Left forelimb (tissue), 1 donor: ENCODE data around the gene KLHL13.
A peak's percentile ranks its signal among the peaks of the same experiment; 100 is the strongest.
"Not testable (repeated sequence)": the region's sequence is repeated elsewhere in the genome, so short reads cannot be mapped to it uniquely, and the experiment has no call there.

ENCODE experiments used
- DNase-seq: peaks from one replicate; pipeline ENCODE4 v3.0.0-alpha.2; 2018; ENCODE audit warnings: low spot score

The KLHL13 gene, protein sequence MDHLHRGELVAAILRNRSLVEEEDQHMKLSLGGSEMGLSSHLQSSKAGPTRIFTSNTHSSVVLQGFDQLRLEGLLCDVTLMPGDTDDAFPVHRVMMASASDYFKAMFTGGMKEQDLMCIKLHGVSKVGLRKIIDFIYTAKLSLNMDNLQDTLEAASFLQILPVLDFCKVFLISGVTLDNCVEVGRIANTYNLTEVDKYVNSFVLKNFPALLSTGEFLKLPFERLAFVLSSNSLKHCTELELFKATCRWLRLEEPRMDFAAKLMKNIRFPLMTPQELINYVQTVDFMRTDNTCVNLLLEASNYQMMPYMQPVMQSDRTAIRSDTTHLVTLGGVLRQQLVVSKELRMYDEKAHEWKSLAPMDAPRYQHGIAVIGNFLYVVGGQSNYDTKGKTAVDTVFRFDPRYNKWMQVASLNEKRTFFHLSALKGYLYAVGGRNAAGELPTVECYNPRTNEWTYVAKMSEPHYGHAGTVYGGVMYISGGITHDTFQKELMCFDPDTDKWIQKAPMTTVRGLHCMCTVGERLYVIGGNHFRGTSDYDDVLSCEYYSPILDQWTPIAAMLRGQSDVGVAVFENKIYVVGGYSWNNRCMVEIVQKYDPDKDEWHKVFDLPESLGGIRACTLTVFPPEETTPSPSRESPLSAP

DNA sequence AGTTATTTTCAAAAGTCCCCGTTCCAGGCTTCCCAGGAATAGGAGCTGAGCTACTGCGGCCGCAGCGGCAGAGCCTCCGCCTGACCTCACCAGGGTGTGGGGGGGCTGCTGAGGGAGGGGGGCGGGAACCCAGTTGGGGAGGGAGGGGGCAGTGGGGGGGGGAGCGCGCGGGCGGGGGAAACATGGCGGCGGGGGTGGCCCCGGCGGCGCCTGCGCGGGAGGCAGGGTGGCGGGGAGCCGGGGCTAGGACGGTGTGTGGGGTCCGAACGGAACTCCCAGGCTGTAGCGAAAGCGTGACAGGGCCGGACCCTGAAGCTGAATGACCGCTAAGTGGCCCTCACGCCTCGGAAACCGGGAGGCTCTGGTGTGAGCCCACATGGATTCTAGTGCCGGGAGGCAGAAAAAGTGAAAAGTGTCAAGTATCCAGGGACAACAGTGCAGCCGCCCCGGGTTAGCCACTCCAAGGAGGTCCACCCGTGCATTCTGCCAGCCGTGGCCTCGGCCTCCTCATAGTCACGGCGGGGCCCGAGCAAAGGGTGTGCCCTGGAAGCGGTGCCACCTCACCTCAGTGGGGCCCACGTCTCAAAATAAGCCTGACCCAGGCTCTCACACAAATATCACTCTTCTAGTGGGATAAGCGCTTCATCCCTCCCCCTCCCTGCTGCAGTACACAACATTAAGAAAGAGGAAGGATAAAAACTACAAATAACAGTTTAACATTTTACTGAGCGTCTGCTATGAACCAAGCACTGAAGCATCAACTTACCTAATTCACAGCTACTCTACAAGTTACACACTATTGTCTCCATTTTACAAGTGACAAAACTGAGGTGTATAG is at the start of gene KLHL13:
Gene KLHL13, minus strand, starts transcription at position 98 of the 838 bp plus-strand sequence. CDS start 88,337 bp downstream, outside the sequence.
- peak; percentile 75 for DNase-seq

DNA sequence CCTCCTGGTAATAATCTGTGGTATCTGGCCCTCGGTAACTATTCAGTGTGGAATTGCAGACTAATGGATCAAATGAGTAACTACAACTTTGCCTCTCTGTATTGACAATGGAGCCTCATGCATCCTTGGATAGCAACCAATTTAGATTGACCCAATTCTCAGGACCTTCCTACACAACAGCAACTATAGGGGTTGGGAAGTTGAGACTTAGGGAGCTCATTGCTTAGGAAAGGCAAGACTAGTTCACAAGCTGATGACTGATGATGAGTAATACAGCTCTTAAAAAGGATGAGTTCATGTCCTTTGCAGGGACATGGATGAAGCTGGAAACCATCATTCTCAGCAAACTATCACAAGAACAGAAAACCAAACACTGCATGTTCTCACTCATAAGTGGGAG is 47.5 kb upstream of the KLHL13 start:
- no peak for DNase-seq

DNA sequence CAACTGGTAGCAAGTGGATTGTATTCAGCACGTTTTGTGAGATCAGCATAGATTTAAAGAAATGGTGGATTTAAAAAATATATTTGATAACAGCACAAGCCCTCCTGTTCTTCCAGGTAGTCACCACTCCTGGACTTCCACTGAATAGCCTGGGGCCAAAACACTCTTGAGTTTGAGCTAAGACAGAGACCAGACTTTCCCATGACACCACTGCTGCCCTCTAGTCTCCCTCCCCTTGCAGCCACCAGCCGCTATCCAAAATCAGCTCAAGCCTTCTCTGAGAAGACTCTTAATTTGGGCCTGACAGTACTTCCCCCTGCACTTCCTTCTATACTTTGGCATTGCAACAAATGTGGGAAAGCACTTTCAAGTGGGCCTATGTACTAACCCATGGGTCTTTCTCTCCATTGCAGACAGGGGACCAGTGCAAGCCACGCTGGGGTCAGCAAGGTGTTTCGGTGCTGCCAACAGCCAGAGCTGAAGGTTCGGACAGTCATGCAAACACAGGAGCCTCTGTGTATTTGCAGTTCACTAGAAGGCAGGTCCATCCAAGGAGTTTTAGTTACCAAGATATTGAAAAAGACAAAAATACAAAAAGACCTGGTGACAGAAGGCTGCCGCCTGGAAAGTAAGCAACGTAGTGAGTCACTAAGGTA is 40.5 kb upstream of the KLHL13 start:
- no peak for DNase-seq

DNA sequence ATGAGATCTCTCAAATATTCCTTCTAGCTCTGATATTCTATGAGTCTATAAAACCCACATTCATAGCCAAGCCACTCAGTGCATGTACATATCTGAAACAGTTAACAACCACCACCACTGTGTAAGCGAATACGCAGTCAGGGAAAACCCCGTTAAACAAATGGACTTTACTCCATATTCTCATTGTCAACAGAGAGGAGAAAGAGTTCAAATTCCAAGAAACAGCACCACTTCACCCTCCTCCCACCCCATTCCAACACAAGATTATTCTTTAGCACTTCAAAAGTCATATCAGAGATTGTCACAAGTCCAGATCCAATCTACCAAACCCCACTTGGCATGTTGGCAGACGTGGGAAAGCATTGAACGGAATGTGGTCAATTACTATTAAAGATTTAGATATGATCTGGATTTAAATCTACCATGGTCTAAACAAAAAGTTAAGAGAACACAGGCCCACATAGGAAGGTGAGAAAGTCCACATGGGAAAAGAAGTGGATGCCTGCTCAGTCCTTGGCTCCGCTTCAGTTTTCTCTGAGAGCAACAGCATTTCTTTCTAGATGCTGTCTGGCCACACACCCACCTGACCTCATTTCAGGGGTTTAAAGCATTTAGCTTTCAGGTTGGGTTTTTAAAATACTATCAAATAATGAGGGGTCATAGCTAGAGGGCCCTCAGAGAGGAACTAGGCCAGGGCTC is 39.8 kb upstream of the KLHL13 start:
- DNase-seq = no peak

DNA sequence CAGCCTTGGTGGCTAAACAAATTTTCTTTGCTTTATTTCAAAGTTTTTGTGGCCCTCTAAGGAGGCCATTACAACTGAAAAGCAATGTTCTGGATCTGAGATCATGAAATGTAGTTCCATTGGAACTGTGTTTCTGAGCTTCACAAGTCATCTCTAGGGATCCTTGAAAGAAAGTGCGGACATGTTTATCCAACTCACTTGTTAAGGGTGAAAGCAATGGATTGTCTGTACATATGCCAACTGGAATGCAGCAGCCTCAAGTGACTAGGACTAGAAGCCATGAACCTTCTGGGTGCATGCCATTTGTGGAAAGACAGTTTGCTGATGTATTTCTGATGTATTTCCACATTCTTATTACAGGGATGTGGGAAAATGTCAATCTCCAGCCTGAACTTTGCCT is 36.7 kb upstream of the KLHL13 start:
- DNase-seq = no peak

DNA sequence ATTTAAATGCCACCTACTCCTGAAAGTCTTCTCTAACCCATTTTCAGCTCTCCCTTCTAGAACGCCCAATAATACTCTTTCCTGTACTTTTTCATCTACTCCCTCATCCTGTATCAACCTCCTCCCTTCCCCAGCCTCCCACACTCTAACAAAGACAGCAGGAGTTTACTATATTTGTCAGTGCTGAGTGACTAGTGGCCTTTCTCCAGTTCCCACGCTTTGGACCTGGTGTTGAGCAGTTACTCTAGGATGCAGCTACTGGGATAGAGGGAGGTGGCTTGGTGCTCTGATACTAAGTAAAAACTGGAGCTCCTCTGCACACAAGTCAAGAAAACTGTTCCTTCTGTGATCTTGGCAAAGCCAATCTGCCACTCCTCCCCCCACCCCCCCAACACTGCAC is 36.1 kb upstream of the KLHL13 start:
- no peak for DNase-seq

DNA sequence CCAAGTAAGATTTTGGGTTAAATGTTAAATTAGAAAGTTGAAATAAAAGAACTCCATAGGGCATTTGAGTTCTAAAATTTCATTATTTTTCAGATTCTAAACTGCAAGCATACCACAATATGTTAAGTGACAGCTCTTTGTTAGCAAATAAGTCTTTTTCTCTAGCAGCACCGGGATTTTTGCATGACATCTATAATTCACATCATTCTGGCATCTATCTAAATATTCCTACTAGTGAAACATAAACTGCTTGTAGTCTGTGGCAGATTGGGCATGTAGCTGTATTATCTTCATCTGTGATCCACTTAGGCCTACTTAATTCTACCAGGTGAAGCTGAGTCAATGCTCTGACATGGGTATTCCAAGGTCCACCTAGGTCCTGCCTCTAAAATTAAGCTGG is 32.1 kb upstream of the KLHL13 start:
- DNase-seq = no peak

DNA sequence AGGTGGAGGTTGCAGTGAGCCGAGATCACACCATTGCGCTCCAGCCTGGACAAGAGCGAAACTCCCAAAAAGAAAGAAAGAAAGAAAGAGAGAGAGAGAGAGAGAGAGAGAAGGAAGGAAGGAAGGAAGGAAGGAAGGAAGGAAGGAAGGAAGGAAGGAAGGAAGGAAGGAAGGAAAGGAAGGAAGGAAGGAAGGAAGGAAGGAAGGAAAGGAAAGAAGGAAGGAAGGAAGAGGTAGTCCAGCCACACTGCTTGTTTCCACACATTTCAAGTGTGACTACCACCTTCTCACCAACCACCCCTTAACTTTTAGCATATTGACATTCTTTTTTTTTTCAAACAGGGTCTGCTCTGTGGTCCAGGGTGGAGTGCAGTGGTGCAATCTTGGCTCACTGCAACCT is 31.2 kb upstream of the KLHL13 start:
- DNase-seq = not testable (repeated sequence)

DNA sequence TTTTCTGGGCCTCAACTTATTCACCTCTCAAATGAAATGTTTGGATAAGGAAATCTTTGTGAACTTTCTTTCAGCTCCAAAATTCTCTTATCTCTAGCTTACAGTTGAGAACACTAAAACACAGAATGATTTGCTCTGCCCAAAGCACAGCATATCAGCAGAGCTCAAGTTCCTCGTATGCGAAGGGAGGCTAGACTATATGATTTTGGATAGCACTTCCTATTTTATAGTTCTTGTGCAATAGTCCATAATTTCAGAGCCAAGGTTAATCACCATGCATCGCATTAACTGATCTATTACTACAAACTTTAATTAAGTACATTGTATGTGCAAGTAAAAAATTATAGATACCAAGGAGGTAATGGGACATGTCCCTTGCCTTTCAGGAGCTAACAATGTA is 27.0 kb upstream of the KLHL13 start:
- no peak for DNase-seq

DNA sequence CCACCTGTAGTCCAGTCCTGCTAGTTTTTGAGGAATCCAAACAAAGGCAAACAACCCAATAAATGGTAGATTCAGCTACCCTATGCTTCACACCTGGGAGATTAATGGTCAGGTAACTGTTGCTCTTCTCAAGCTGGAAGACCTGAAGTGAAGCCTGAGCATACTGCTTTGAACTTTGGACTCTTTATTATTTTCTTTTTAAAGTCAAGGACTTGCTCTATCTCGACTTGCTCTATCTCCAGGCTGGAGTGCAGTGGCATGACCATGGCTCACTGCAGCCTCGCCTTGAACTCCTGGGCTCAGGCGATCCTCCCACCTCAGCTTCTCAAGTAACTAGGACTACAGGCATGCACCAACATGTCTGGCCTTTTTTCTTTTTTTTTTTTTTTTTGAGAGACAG is 14.7 kb upstream of the KLHL13 start:
- no peak for DNase-seq

DNA sequence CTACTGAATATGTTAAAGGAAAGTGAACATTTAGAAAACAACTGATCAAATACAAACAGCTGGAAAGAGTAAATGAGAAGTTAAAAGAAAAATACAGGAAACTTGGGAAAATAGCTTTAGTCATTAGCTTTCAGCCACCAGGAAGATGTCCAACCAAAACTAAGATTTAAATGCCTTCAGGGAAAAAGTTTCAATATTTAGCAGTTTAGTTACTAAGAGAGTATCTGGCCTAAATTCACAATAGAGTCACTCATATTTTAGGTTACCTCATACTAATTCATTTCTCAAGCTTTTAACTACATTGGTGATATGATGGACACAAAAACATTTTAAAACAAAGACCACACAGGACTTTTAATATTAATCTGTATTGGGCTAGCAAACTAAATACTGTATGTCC is 13.1 kb upstream of the KLHL13 start:
- DNase-seq = no peak

DNA sequence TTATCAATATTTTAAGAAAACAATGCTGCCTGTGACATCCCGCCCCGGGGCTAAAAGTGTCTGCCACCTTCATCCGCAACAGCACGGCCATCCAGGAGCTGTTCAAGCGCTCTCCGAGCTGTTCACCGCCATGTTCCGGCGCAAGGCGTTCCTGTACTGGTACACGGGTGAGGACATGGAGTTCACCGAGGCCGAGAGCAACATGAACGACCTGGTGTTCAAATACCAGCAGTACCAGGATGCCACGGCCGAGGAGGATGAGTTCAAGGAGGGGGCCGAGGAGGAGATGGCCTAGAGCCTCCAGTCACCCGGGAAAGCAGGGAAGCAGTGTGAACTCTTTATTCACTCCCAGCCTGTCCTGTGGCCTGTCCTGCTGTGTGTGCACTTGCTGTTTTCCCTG is 12.1 kb upstream of the KLHL13 start:
- DNase-seq = no peak

DNA sequence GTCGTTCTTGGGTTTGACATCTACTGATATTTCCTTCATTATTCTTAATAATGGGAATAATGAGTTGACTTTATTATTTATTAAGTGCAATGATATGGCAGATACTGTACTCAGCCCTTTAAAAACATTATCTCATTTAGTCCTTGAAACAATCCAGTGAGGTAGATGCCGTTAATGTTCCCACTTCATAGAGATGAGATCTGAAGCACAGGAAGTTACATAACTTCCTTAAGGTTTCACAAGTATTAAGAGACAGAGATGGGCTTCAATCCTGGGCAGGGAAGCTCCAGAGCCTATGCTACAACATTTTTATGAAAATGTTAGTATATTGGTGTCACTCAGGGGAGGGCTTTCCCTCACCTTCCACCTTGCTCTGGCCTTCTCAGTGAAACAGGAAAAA is 9.7 kb upstream of the KLHL13 start:
- DNase-seq = no peak

DNA sequence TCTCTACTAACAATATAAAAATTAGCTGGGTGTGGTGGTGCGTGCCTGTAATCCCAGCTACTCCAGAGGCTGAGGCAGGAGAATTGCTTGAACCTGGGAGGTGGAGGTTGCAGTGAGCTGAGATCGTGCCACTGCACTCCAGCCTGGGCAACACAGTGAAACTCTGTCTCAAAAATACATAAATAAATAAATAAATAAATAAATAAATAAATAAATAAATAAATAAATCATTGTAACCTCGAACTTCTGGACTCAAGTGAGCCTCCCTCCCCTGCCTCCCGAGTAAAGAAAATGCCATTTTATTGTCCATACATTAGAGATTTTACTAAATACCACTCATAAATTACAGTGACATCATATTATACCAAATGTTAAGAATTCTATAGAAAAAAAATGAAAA is 7.6 kb upstream of the KLHL13 start:
- not testable (repeated sequence) for DNase-seq

DNA sequence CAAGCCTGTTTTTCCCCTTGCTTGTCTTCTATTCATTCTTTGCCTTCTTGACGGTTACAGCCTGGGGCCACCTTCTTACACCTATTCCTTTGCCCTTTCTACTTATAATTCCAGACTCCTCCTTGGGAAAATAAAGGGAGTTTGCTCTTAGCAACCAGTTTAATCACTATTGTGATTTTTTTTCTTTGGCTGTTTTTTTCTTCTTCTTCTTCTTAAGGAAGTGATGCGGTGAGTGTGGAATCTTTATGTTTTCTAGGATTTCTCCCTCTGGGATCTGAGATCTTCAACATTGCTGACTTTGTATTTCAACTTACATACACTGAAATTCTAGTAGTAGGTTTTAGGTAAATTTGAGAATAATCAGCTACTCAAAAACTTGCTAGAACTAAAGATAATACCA is 1.1 kb upstream of the KLHL13 start:
- no peak for DNase-seq

DNA sequence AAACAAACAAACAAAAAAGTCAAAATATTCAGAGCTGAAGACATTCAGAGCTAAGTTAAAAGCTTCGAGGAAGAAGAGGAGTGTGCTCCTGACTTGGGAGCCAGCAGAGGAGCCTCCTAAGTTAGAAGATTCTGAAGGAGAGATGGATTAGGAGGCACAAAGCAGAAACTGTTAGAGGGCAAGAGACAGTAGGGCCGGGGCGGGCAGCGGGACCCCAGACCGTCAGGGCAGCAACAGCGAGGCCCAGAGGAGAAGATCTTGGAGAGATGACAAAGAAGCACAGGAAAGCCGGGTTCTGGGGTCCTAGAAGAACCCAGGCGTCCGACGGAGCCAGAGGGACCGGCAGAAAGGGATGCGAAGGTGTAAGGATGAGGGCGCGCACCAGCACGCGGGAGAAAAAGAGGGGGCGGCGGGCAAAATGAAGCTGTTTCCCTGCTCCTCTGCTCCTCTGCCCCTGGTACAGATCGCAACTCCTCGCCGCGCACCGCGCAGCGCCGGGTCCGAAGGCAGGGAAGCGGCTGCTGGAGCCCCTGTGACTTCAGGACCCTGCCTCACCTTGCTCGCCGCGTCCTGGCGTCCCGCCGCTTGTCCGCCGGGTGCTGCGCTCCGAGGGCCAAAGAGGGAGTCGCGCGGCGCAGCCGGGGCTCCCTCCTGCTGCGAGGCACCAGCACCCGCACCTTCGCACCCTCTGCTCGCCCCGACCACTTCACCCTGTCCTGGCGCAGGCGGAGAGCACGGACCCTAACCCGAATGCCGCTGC is 477 bp downstream of the KLHL13 start:
- peak; percentile 67 for DNase-seq

DNA sequence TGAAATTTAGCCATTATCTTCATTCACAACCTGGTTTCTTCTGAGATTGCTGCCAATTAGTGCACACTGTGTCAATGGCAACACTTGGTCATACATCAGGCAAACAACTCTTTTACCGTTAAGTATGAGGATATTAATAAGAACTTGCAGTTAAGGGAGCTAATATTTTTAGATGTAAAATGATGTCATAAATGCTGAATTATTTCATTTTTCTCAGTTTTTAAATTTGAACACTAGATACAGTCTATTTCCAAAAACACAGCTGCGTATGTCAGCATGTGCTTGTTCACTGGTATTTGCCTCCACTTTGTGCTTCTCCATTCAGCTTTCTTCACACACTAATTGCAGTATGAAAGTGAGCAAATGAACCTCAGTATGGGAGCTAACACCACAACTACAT is 1.6 kb downstream of the KLHL13 start:
- DNase-seq = no peak

DNA sequence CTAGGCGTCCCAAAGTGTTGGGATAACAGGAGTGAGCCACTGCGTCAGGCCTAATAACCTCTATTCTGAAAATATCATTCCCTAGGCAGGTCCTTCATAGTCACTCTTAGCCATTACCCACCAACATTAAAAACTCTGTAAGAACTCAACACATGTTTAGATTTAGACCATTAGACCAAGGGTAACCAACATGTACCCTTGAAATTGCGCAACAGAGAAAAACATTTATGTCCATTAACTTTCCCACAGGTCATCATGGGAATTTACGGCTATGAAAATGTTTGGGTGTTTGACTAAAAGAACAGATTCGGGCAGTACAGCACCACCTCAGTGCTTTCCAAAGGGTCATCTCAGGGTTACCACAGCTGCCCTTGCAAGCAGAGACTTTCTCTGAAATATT is 7.5 kb downstream of the KLHL13 start:
- DNase-seq = no peak

DNA sequence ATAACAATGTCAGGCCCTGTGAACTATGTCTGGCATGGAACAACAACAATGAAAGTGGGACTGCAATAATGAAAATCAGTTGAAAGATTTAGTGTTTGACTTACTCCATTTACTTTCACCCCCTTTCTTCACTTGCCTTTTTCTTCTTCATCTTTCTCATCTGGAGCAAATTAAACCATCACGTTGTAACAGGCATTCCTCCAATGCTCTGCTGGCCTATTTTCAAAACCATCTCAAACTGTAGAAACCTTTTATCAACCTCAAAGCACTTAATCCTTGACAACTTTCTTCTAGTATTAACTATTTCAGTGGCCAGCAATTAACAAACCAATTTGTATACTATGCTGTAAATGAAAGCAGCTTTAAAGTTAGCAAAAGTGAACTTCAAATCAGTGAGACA is 8.3 kb downstream of the KLHL13 start:
- no peak for DNase-seq

DNA sequence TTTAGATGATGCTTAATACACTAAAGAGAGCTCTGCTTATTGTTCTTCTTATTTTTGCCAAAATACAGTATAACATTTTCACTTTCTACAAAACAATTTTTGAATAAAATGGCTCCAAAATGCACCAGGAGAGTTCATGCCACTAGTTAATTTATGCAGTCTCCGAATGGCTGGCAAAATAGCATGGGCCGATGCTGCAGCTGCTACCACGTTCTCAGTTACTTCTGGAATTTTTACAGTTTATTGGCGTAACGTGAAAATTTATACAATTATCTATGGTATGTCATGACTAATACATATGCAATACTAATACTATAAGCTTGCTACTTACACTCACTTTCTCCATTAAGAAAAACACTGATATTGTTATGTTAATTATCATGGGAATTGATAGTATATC is 16.5 kb downstream of the KLHL13 start:
- DNase-seq = no peak

DNA sequence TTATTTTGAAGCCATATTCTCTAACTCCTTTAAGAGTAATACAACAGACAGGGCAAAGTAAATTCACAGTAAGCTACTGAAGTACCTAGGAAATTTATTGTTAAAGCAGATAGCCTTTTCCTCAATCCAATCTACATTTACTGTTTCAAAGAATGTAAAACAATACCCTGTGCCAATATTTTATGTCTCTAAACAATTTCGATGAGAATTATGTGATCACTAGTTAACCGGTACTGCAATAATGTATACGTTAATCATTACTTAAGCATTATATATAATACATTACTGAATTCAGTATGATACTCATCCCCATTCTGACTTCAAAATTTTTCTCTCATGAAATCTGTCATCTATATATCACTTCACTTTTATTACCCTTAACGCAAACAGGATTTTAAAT is 28.5 kb downstream of the KLHL13 start:
- no peak for DNase-seq
